22Rv1 (cell line): Measurements from ENCODE around the gene C1QTNF1.

Experiments
- H3K27ac ChIP-seq: fragments of 450-650 bp; 2 replicates; pipeline ENCODE4 v1.5.1; 2017
- ZFX ChIP-seq: fragments of 450-650 bp; IDR thresholded peaks from 2 replicates; pipeline ENCODE4 v1.6.1; 2017; ENCODE audit warnings: antibody characterized with exemption, borderline replicate concordance
- TF ChIP-seq, protein P1 (sequence below): fragments of 450-650 bp; IDR thresholded peaks from 2 replicates; pipeline ENCODE4 v1.5.1; 2017; ENCODE audit warnings: mild to moderate bottlenecking

C1QTNF1 gene

DNA sequence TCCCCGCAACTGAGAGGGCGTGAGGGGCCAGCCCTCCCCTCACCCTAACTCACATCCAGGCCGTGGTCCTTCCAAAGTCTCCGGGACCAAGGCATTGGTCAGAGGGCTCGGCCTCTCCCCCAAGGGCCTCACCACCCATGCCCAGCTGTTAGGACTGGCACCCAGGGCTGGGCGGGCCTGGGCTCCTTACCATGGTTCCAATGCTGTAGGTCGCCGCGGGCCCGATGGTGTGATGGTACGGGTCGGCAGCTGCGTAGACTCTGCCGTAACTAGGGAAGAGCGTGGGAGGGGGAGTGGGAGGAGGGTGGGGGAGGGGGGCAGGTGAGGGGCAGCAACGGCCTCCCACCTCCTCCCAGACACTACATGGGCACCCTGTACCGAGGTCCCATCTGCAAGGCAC, 70.3 kb downstream of the C1QTNF1 start:
- H3K27ac ChIP-seq, result no peak overlapping the region
- TF ChIP-seq, protein P1, sequence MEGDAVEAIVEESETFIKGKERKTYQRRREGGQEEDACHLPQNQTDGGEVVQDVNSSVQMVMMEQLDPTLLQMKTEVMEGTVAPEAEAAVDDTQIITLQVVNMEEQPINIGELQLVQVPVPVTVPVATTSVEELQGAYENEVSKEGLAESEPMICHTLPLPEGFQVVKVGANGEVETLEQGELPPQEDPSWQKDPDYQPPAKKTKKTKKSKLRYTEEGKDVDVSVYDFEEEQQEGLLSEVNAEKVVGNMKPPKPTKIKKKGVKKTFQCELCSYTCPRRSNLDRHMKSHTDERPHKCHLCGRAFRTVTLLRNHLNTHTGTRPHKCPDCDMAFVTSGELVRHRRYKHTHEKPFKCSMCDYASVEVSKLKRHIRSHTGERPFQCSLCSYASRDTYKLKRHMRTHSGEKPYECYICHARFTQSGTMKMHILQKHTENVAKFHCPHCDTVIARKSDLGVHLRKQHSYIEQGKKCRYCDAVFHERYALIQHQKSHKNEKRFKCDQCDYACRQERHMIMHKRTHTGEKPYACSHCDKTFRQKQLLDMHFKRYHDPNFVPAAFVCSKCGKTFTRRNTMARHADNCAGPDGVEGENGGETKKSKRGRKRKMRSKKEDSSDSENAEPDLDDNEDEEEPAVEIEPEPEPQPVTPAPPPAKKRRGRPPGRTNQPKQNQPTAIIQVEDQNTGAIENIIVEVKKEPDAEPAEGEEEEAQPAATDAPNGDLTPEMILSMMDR, result no peak
- no peak for TF ChIP-seq ZFX

DNA sequence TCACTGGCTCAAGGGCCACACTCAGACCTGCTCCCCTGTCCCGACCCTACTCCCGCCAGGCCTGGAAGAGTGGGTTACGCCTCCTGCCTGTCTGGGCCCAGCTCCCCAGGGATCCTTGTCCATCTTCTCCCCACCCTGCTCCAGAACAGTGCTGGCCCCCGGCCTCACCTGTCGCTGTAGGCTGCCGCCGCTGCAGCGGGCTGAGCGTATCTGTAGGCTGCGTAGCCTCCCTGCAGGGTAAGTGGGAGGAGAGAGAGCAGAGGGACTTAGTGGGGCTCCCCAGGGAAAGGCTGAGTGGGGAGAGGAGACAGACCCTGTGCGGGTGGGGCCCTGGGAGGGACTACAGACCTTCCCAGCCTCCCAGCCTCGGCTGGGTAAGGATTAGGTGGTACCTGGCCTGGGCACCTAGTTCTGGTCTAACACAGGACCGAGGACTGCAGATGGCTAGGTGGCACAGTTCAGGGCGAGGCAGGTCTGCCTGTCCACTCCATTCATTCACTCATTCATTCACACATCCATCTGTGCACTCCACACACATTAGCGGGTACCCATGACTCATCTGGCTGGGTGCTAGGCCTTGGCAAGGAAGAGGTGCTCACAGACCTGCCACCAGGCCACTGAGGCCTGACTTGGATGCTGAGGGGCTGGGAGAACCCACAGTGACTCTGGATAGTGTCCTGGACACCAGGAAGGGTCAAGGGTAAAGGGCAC, 71.5 kb downstream of the C1QTNF1 start:
- TF ChIP-seq ZFX, result no peak
- TF ChIP-seq, protein P1, result no peak
- no peak overlapping the region for H3K27ac ChIP-seq

DNA sequence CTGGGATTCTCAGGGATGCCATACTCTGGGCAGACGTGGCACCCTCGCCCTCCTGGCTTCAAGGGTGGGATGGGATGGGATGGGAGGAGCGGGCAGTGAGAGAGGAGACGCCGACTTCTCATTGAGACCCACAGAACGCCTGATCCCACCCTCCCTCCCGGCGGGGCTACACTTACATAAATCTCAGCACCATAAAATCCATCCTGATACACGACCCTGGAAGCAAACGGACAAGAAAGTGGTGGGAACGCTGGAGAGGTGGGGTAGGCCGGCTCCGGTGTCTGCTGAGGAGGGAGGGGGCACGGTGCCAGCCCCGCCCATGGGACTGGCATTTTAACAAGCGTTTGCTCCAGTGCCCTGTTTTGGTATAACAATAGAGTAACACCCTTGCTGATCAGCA, 72.5 kb downstream of the C1QTNF1 start:
- H3K27ac ChIP-seq, result no peak overlapping the region
- no peak for TF ChIP-seq ZFX
- TF ChIP-seq, protein P1, result no peak

DNA sequence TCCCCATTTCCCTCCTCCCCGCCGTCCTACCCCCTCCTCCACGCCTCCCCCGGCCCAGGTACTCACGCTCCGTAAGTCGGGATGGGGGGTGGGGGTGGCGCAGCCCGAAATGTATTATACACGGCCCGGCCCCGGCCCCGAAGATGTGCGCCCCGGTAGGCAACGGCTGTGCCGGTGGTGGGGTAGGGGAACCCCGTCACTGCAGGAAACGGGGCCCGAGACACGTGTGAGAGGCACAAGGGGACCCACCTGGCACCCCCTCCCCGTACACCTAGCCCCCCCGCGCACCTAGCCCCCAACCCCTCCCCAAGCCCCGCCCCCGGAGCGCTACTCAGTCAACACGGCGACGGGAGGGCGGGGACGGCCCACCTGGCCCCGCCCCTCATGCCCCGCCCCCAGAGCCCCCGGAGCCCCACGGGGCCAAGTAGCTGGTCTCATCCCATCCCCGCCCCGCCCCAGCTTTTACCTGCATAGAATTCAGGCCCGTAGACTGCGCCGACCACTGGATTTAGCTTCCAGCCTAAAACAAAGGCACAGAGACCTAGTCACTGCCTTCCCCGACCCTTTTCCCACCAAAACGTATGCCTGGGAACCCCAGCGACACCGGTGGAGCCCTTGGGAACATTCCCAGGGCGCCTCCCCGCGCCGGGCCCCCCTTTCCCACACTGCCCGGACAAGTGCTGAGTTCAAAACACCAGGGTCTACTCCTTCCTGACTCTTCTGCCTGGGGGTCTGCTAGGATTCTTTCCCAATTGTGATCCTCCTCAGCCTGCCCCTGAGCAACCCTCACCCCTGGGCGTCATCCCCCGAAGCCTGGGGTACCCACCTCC, 73.5 kb downstream of the C1QTNF1 start:
- TF ChIP-seq, protein P1, result no peak
- no peak for TF ChIP-seq ZFX
- H3K27ac ChIP-seq, result no peak overlapping the region

DNA sequence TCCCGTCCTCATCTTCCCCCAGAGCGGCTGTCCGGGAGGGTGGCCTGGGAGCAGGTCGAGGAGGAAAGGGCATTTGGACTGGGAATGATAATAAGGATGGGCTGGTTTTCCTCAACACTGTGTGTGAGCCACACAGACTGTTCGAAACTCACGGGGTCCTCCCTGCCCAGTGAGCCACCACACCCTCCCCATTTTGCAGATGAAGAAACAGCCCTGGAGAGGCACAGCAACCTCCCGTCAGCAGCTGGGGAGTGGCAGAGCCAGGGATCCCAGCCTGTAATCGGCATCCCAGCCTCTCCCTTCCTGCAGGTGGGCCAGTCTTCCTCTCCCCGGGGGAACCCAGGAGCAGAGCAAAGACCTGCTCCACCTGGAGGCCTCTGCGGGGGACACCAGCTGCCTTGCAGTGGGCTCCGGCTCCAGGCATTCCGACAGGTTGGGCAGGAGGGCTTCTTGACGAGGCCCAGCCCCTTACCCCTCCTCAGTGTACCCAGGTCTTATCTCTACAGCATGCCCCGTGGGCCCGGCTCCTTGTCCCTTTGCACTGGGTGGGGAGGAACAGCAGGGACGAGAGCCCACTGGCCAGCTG, 74.4 kb downstream of the C1QTNF1 start:
- no peak overlapping the region for H3K27ac ChIP-seq
- TF ChIP-seq ZFX, result no peak
- TF ChIP-seq, protein P1, result no peak
